NCI-H2171 treated with DMSO at 0.1 percent for 48 hours (cell line): ENCODE data around the gene PAIP2.
"Not testable (repeated sequence)": the region's sequence is repeated elsewhere in the genome, so short reads cannot be mapped to it uniquely, and the experiment has no call there.

ENCODE experiments used
- DNase-seq: peaks from one replicate; lab custom pipeline; 2025; lab: John Stamatoyannopoulos, UW

The PAIP2 gene

DNA sequence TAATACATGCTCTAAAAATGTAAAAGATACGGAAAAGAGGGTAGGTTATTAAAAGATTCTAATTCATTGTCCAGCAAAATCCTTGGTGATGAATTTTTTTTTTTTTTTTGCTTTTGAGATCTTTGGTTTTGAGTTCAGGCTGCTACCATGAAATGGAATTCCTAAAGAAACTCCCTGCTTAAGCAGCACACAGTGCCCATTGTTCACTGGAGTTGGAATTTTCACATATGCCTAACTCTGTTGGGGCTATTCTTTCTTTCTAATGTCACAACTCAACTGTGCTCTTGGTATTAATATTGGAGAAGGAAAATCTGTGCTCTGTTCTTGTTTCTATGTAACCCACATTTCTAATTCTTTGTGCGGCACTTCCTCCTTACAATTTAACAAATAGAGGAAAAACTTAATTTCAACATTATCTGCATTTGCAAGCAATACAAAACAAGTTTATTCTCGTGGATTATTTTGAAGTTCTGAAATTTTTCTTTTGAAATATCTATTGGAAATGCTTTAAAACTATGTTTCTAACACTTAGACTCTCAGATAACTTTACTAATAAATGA is 26.5 kb upstream of the PAIP2 start:
- DNase-seq, result no peak

DNA sequence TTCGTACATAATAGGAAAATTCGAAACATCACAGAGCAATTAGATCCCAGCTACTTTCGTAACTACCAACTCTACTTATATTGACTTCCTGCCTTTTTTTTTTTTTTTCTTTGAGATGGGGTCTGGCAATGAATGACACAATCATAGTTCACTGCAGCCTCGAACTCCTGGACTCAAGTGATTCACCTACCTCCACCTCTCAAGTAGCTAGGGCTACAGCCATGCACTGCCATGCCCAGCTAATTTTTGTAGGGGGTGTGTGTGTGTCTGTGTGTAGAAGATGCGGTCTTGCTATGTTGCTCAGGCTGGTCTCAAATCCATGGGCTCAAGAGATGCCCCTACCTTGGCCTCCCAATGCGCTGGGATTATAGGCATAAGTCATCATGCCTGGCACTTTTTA is 5.8 kb upstream of the PAIP2 start:
- no peak for DNase-seq

GRCh38 chr5:139340051-139340450 is 1.6 kb upstream of the PAIP2 start:
- no peak for DNase-seq

GRCh38 chr5:139341187-139341688 is 416 bp upstream of the PAIP2 start:
- no peak for DNase-seq

DNA sequence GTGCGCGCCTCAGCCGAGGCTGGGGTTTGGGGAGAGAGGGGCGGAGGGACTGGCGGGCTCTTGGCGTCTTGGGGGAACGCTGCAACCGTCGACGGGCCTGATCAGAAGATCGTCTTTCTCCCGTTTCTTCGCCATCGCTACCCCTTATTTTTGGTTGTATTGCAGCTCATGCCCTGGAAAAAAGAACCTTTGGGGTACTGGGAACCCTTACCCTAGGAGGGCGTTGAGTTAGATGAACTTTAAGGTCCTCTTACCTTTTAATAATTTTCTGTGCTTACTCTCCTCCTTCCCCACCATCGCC is 719 bp downstream of the PAIP2 start:
- no peak for DNase-seq

GRCh38 chr5:139343476-139343875 is 1.8 kb downstream of the PAIP2 start:
- no peak for DNase-seq

GRCh38 chr5:139344177-139344576 is 2.5 kb downstream of the PAIP2 start:
- no peak for DNase-seq

DNA sequence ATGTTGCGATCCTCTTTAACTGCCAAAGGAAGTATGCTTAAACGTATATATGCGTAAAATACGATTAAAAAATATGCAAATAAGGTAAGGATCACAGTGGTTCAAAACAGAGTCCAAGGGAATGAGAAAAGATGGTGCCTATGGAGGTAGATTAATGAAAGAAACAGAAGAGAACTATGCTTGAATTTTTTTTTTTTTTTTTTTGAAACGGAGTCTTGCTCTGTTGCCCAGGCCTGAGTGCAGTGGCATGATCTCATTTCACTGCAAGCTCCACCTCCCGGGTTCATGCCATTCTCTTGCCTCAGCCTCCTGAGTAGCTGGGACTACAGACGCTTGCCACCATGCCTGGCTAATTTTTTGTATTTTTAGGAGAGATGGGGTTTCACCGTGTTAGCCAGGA is 3.8 kb downstream of the PAIP2 start:
- DNase-seq, result not testable (repeated sequence)

GRCh38 chr5:139347863-139348262 is 6.2 kb downstream of the PAIP2 start:
- not testable (repeated sequence) for DNase-seq

- no peak for DNase-seq
Measured at GRCh38 chr5:139354186-139354585, 12.5 kb downstream of the PAIP2 start.

DNA sequence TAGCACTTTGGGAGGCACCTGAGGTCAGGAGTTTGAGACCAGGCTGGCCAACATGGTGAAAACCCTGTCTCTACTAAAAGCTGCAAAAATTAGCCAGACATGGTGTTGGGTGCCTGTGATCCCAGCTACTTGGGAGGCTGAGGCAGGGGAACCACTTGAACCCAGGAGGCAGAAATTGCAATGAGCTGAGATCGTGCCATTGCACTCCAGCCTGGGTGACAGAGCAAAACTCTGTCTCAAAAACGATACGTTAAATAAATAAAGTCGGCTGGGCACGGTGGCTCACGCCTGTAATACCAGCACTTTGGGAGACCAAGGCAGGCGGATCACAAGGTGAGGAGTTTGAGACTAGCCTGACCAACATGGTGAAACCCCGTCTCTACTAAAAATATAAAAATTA is 14.2 kb downstream of the PAIP2 start:
- DNase-seq, result not testable (repeated sequence)

GRCh38 chr5:139358064-139358463 is 16.4 kb downstream of the PAIP2 start:
- no peak for DNase-seq

- no peak for DNase-seq
Measured at GRCh38 chr5:139360384-139360783, 18.7 kb downstream of the PAIP2 start.

- no peak for DNase-seq
Measured at GRCh38 chr5:139361835-139362429, 20.3 kb downstream of the PAIP2 start.

- DNase-seq, result no peak
Measured at GRCh38 chr5:139363937-139364336, 22.3 kb downstream of the PAIP2 start.

DNA sequence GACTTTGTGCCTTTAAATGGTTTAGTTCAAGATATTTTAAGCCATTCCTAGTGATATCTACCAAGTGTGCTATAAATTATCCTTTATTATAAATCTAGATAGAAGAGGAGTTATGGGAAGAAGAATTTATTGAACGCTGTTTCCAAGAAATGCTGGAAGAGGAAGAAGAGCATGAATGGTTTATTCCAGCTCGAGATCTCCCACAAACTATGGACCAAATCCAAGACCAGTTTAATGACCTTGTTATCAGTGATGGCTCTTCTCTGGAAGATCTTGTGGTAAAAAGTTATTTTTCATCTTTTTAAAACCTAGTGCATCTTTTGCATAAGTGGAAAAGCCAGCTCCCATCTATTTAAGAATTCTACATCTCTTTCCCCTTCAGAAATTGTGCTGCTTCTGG is 22.8 kb downstream of the PAIP2 start:
- no peak for DNase-seq

DNA sequence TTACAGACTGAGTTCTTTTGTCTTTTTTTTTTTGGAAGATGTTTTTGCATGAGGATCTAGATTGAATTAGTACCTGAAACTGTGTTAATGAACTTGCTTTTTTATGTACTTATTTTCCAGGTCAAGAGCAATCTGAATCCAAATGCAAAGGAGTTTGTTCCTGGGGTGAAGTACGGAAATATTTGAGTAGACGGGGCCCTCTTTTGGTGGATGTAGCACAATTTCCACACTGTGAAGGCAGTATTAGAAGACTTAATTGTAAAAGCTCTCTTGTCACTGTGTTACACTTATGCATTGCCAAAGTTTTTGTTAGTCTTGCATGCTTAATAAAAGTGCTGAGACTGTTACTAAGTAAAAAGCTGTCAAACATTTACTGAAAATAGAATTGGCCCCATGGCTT is 27.0 kb downstream of the PAIP2 start:
- DNase-seq, result no peak

DNA sequence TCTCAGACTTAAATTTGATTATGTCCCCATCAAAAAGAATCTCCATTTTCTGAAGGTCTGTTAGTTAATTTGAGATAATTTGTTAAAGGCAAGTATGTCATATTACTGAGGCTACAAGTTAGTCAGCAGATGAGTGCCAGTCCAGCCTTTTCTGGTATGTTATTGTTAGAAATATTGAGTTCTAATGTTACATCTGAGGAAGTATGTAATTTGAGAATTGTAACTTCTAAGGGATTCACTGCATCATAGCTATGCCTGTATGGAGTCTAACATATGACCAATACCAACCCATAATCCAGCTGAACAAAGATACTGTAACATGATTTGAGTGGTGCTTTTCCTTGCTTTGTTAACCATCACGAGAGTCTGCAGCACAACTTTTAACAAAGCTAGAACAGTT is 27.5 kb downstream of the PAIP2 start:
- DNase-seq, result no peak

- no peak for DNase-seq
Measured at GRCh38 chr5:139371482-139372435, 30.1 kb downstream of the PAIP2 start.

DNA sequence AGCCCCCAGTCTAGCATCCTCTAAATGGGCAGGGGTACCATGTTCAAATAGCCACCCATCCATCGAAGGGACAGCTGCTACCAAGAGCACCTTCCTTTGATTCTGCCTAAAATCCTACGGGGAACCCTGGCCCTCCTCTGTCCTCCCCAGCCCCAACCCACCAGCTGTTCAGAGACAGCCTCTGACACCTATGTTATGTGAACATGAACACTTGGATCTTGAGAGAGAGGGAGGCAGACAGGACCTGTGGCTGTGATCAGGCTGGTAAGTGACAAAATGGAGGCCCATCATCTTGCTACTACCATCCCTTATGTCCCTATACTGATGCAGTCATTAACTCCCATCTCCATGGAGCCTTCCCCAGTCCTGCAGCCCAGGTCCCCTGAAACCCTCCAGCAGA is 33.3 kb downstream of the PAIP2 start:
- no peak for DNase-seq

DNA sequence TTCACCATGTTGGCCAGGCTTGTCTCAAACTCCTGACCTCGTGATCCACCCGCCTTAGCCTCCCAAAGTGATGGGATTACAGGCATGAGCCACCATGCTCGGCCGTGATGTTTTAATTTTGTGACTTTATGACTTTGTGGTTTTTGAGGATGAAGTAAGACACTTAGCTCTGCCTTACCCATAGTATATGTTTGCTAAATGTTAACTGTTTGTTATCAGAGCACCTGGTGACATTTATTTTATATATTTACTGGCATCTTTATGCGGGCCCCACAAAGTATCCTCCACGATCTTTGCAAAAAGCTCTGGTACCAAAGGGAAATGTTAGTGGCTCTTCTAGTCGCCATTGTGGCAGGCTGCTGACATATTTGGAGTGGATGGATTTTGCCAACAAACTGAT is 34.7 kb downstream of the PAIP2 start:
- no peak for DNase-seq

DNA sequence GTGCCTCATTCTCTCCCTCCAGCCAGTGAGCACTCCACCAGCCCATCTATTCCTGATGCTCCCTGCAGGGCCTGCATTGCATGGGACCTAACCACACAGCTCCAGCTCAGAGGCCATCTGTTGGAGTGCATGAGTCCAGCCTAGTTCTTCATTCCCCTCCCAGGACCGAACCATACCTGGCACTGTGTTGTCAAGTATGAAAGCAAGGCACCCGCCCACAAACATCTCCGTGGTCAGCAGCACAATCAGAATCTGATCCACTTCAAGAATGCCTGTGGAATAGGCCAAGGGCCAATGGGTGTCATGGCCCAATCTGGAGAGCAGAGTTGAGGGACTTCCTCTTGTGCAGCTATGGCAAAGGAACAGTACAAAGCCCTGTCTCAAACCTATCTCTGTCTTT is 35.6 kb downstream of the PAIP2 start:
- DNase-seq, result no peak

- no peak for DNase-seq
Measured at GRCh38 chr5:139378101-139378825, 36.6 kb downstream of the PAIP2 start.
